ENCODE results near the gene PCDH7.

PCDH7 gene

DNA sequence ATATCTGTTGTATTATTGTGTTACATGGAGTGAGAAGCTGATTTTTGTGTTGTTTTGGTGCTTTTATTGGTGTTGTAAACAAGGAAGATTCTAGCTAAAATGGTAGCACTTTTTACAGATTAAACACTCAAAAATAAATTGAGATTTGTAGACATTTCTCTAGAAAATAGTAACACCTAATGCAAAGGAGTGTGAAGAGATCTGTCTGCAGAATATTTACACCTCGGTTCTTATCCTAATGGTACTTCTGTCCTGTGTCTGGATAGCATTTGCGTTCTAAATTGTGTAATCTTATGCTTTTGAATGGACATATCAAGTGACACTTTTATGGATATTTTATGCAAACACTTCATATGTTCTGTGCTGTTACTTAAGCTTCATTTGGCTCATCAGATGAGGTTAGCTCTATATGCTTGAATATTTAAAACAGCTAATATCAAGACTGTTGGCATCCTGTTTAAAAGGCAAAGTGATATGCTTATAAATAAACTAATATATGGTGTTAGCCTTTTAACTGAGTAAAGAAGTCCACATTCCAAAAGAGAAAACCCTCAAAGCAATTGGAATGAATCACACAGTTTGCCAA is 6.0 kb downstream of the PCDH7 start:
- DNase-seq: no peak

- no peak for DNase-seq
Observed at GRCh38 chr4:30727409-30727808, 7.2 kb downstream of the PCDH7 start.

DNA sequence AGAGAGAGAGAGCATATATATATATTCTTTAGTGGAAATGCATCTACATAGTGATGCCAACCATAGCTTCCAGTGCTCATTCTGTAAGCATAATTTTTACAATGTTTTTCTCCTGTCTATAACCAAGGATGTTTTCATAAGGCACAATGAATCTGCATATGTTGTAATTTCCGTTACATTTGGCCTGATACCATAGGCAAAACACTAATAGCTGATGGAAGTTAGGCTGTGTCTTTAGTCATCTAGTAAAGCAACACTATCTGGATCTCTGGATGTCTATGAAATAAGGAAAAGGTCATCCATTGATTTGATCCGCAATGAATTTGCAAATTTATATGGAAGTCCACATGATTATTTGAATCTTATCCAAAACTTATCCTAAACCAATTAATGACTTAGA is 8.1 kb downstream of the PCDH7 start:
- DNase-seq: no peak

- DNase-seq: no peak
Observed at GRCh38 chr4:30743897-30744296, 23.7 kb downstream of the PCDH7 start.

- no peak for DNase-seq
Observed at GRCh38 chr4:30744386-30744785, 24.2 kb downstream of the PCDH7 start.

GRCh38 chr4:30744957-30745640 is 24.9 kb downstream of the PCDH7 start:
- DNase-seq: peak; percentile 21

DNA sequence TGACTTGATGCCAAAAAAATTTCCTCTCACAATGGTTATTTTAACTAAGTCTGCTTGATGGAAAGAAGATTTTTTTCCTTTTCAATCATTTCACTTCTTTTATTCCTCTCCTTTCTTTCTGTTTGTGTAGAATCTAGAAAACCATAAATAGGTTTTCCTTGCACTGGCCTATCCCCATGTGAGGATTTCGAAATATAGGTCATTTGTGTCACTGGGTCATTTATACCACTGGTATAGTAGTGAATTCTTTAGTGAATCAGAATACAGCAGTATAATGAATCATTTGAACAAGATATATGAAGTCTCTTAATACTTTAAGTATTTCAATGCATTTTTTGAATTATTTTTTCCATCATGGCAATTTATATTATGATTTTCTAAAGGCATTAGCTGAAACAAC is 26.6 kb downstream of the PCDH7 start:
- DNase-seq: no peak

- DNase-seq: peak; percentile 30
Observed at GRCh38 chr4:30753316-30753715, 33.1 kb downstream of the PCDH7 start.

GRCh38 chr4:30754021-30754420 is 33.9 kb downstream of the PCDH7 start:
- DNase-seq: peak; percentile 22

DNA sequence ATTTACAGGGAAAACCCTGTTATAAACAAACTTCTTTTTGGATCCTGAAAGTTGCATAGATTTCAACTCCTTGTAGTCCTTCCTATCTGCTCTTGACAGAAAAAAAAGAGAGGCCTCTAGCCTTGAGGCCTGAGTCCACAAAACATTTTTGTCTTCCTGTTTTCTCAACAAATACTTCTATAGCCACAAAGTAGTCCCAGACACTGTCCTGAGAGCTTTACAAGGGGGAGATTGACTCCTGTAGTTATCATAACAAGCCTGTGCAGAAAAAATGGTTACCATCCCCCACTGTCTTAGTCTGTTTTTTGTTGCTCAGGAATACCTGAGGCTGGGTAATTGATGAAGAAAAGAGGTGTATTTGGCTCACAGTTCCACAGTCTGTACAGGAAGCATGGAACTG is 35.2 kb downstream of the PCDH7 start:
- peak; percentile 6 for DNase-seq

DNA sequence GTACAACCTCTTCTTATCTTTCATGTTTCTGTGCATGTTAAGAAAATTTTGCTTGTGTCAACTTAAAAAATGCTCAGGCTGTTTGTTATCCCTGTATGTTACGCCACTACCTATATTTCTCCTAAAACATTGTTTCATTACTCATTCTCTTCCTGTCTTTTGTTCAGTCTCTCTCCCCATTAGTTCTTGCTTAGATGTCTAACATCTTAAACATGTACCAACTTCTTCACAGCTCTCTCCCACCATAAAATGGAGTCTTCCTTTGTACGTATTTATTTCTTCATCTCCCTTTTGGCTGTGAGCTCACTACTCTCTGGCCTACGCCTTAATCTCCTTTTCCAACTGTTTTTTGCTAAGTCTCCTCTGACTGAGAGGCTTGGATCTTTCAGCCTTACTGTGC is 36.4 kb downstream of the PCDH7 start:
- no peak for DNase-seq

DNA sequence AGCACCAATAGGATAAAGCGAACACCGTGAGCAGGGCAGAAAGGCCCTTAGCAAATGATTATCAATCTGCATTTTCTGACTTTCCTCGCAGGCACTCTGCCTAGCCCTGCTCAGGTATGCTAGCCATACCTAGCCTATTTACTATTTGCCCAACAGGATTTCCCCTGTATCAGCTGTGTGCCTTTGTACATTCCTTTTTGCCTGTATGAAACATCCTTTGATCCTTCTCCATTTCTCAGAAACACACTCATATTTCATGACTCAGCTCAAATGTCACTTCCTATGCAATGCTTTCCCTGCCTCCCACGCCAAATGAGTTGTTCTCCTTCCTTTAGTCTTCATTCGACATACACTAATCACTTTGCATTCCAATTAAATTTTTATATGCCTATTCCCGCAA is 37.2 kb downstream of the PCDH7 start:
- DNase-seq: peak; percentile 74

DNA sequence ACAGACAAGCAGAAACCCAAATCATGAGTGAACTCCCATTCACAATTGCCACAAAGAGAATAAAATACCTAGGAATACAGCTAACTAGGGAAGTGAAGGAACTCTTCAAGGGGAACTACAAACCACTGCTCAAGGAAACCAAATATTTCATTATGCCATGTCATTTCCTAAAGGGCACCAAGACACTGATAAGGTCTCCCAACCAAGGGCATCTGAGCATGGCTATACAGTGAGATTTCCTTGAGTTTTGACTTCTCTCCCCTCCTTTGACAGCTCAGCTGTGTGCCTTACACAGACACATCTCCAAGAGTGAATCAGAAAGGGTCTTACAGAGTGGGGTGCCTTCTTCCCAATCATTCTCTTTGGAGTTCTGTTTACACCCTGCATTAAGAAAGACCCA is 40.4 kb downstream of the PCDH7 start:
- DNase-seq: no peak

- DNase-seq: peak; percentile 55
Observed at GRCh38 chr4:30763321-30763727, 43.2 kb downstream of the PCDH7 start.

DNA sequence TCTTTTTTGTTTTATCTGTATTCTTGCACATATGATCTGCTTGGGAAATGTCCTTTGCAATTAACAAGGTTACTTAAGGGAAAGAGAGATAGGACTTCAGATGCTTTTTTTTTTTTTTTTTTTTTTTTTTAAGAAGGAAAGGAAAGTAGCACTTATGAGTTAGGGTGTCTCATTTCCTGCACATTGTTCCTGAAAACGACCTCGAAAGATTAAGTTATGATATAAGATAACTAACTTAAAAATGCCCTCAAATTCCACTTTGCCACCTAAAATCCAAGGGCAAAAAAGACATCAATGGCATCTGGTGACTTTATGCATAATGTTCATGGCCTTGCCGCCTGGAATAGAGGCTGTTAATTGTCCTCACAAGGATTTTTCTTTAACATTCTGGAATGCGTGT is 44.9 kb downstream of the PCDH7 start:
- DNase-seq: no peak

GRCh38 chr4:30767147-30767845 is 47.1 kb downstream of the PCDH7 start:
- no peak for DNase-seq

GRCh38 chr4:30768277-30768676 is 48.1 kb downstream of the PCDH7 start:
- DNase-seq: no peak

DNA sequence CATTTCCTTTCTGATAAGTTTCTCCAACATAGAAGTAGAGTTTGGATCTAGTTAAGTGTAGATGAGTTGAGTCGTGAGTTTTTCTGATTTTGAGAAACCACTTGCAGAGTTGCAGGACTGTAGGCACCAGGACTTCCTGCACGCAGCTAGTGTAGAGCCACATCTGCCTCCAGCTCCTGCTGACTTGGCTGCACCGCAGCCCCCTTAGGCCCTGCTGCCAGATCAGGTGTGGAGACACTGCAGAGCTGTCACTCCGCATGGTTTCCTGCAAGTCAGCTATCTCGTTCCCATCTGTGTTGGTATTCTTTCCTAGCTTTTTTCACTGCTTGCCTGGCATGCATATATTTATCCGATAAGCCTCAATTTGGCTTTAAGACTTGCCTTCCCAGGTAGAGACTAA is 48.9 kb downstream of the PCDH7 start:
- no peak for DNase-seq

DNA sequence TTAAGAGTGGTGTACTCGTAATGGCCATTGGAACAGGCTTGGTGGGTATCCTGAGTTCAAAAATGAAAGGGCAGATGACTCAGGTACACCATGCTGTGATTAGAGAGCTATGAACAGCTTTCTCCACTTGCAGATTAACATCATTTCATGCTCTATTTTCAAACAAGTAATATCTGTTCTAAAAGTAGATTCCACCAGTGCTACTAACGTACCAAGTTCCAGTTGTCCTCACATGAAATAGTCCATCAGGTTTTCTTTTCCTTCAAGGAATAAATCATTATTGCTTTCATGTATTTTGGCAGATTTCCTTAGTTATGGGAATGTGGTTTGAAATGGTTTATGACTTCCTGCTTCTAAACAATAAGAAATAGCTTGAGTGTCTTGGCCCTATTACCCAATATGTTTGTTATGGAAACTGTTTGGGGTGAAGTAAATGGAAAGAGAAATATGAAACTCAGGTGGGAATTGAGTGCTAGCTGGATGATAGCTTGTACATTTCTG is 49.9 kb downstream of the PCDH7 start:
- peak; percentile 15 for DNase-seq

- DNase-seq: no peak
Observed at GRCh38 chr4:30770812-30771211, 50.6 kb downstream of the PCDH7 start.

DNA sequence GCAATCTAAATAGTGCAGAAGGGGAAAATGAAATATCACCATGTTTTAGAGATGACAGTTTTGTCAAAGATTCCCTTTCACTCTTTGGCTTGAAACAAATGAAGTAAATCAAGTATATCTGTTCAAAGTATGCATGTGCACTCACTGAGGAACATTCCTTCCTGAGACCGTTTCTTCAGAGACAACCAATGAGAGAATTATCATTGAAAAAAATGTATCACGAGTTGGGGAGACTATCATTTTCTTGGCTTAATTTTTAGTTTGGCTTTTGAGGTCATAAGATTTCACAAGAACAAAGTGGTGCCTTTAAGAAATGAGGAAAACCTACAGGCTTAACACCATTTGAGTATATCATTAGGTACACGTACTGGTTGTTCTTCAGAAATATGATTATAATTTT is 56.3 kb downstream of the PCDH7 start:
- no peak for DNase-seq

- peak; percentile 7 for DNase-seq
Observed at GRCh38 chr4:30776921-30777415, 56.8 kb downstream of the PCDH7 start.
